ENCODE results near the gene PRLR. TPM values are rescaled to one million over a fixed set of nuclear protein-coding genes. Genes with fewer than 3 reads are reported as not detected.
A peak's percentile ranks its signal among the peaks of the same experiment; 100 is the strongest.

Gene PRLR
- total and polyA plus RNA-seq, 2 of the 13 experiments (the other 11 are each of a cell fraction or from before 2014, with no cell fraction given): 12.2 to 13.3 TPM

DNA sequence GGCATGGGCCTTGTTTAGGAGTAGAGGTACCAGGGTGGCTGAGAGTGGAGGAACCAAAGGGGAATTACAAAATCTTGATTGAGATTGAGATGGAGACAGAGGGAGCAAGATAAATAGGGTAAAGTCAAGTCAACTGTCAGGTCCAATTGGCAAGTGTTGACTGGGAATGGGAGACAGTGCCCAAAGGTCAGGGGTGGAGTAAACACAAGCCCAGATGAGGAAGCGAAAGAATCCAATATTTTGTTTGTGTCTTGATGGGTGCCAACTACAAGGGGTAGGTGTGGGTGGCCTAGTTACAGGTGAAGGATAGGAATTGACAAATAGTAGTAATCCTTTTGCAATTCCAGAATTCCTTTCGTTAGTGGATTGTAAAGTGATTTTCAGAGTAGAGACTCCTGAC, 107.5 kb downstream of the PRLR start (continued):
- TF ChIP-seq, protein P1, sequence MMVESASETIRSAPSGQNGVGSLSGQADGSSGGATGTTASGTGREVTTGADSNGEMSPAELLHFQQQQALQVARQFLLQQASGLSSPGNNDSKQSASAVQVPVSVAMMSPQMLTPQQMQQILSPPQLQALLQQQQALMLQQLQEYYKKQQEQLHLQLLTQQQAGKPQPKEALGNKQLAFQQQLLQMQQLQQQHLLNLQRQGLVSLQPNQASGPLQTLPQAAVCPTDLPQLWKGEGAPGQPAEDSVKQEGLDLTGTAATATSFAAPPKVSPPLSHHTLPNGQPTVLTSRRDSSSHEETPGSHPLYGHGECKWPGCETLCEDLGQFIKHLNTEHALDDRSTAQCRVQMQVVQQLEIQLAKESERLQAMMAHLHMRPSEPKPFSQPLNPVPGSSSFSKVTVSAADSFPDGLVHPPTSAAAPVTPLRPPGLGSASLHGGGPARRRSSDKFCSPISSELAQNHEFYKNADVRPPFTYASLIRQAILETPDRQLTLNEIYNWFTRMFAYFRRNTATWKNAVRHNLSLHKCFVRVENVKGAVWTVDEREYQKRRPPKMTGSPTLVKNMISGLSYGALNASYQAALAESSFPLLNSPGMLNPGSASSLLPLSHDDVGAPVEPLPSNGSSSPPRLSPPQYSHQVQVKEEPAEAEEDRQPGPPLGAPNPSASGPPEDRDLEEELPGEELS (CRISPR knock-in tag; IDR thresholded peaks at IDR 0.05): peak; percentile 67
- TF ChIP-seq ONECUT2 (CRISPR knock-in tag; IDR thresholded peaks at IDR 0.05) (0 out of 2 replicates have a peak, but pooled peaks have one; percentile 23), HCFC1 (IDR thresholded peaks at IDR 0.05; ENCODE audit: low read depth, low read length) (no peak), AKAP8 (CRISPR knock-in tag; IDR thresholded peaks at IDR 0.05) (no peak), EHMT2 (IDR thresholded peaks at IDR 0.05; ENCODE audit: borderline replicate concordance, low read depth, low read length) (peak; percentile 67; the same call in 1 of the 2 replicates), EP300 (IDR thresholded peaks at IDR 0.05; ENCODE audit: low read depth in 2 of 2, low read length in 2 of 2) (0 out of 4 replicates have a peak, but pooled peaks of 1 of the 2 experiments have one; percentile 23), EP300 (CRISPR knock-in tag; IDR thresholded peaks at IDR 0.05; ENCODE audit: borderline replicate concordance) (no peak), FOXA1 (IDR thresholded peaks at IDR 0.05) (no peak), FOXA1 (CRISPR knock-in tag; IDR thresholded peaks at IDR 0.05) (0 out of 2 replicates have a peak, but pooled peaks have one; percentile 13), NR2F6 (IDR thresholded peaks at IDR 0.05) (peak; percentile 76), NR2F6 (CRISPR knock-in tag; IDR thresholded peaks at IDR 0.05) (peak; percentile 72), FLYWCH1 (CRISPR knock-in tag; IDR thresholded peaks at IDR 0.05) (no peak), SMYD3 (CRISPR knock-in tag; IDR thresholded peaks at IDR 0.05) (no peak), MLLT10 (CRISPR knock-in tag; IDR thresholded peaks at IDR 0.05) (no peak), ZNF317 (CRISPR knock-in tag; IDR thresholded peaks at IDR 0.05) (no peak), SRY (CRISPR knock-in tag; IDR thresholded peaks at IDR 0.05) (no peak), TBX2 (CRISPR knock-in tag; IDR thresholded peaks at IDR 0.05; ENCODE audit: borderline replicate concordance) (peak; percentile 21; the same call in 1 of the 2 replicates), RORA (CRISPR knock-in tag; IDR thresholded peaks at IDR 0.05) (no peak), ZNF468 (CRISPR knock-in tag; IDR thresholded peaks at IDR 0.05) (no peak), POGZ (CRISPR knock-in tag; IDR thresholded peaks at IDR 0.05) (peak; percentile 88), MAF1 (CRISPR knock-in tag; IDR thresholded peaks at IDR 0.05; ENCODE audit: borderline replicate concordance) (no peak)
- TF ChIP-seq, protein P2, sequence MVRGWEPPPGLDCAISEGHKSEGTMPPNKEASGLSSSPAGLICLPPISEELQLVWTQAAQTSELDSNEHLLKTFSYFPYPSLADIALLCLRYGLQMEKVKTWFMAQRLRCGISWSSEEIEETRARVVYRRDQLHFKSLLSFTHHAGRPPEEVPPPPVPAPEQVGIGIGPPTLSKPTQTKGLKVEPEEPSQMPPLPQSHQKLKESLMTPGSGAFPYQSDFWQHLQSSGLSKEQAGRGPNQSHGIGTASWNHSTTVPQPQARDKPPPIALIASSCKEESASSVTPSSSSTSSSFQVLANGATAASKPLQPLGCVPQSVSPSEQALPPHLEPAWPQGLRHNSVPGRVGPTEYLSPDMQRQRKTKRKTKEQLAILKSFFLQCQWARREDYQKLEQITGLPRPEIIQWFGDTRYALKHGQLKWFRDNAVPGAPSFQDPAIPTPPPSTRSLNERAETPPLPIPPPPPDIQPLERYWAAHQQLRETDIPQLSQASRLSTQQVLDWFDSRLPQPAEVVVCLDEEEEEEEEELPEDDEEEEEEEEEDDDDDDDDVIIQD (CRISPR knock-in tag; IDR thresholded peaks at IDR 0.05; ENCODE audit: low read depth): peak; percentile 73; the same call in 1 of the 2 replicates
- TF ChIP-seq, protein P3, sequence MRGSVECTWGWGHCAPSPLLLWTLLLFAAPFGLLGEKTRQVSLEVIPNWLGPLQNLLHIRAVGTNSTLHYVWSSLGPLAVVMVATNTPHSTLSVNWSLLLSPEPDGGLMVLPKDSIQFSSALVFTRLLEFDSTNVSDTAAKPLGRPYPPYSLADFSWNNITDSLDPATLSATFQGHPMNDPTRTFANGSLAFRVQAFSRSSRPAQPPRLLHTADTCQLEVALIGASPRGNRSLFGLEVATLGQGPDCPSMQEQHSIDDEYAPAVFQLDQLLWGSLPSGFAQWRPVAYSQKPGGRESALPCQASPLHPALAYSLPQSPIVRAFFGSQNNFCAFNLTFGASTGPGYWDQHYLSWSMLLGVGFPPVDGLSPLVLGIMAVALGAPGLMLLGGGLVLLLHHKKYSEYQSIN (CRISPR knock-in tag; IDR thresholded peaks at IDR 0.05; ENCODE audit: borderline replicate concordance): no peak
- TF ChIP-seq, protein P4, sequence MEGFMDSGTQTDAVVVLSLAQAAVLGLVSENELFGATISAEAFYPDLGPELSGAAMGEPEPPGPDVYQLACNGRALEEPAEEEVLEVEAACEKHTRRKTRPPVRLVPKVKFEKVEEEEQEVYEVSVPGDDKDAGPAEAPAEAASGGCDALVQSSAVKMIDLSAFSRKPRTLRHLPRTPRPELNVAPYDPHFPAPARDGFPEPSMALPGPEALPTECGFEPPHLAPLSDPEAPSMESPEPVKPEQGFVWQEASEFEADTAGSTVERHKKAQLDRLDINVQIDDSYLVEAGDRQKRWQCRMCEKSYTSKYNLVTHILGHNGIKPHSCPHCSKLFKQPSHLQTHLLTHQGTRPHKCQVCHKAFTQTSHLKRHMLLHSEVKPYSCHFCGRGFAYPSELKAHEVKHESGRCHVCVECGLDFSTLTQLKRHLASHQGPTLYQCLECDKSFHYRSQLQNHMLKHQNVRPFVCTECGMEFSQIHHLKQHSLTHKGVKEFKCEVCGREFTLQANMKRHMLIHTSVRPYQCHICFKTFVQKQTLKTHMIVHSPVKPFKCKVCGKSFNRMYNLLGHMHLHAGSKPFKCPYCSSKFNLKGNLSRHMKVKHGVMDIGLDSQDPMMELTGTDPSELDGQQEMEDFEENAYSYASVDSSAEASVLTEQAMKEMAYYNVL (CRISPR knock-in tag; IDR thresholded peaks at IDR 0.05; ENCODE audit: borderline replicate concordance): no peak
